Islet precursor cell (in vitro differentiated cells): ENCODE results near the gene SPAST.
"Not testable (repeated sequence)": the region's sequence is repeated elsewhere in the genome, so short reads cannot be mapped to it uniquely, and the experiment has no call there.

ENCODE experiments used
- DNase-seq: peaks from one replicate; pipeline ENCODE4 v3.0.0-alpha.2; 2018

Gene SPAST, protein sequence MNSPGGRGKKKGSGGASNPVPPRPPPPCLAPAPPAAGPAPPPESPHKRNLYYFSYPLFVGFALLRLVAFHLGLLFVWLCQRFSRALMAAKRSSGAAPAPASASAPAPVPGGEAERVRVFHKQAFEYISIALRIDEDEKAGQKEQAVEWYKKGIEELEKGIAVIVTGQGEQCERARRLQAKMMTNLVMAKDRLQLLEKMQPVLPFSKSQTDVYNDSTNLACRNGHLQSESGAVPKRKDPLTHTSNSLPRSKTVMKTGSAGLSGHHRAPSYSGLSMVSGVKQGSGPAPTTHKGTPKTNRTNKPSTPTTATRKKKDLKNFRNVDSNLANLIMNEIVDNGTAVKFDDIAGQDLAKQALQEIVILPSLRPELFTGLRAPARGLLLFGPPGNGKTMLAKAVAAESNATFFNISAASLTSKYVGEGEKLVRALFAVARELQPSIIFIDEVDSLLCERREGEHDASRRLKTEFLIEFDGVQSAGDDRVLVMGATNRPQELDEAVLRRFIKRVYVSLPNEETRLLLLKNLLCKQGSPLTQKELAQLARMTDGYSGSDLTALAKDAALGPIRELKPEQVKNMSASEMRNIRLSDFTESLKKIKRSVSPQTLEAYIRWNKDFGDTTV

DNA sequence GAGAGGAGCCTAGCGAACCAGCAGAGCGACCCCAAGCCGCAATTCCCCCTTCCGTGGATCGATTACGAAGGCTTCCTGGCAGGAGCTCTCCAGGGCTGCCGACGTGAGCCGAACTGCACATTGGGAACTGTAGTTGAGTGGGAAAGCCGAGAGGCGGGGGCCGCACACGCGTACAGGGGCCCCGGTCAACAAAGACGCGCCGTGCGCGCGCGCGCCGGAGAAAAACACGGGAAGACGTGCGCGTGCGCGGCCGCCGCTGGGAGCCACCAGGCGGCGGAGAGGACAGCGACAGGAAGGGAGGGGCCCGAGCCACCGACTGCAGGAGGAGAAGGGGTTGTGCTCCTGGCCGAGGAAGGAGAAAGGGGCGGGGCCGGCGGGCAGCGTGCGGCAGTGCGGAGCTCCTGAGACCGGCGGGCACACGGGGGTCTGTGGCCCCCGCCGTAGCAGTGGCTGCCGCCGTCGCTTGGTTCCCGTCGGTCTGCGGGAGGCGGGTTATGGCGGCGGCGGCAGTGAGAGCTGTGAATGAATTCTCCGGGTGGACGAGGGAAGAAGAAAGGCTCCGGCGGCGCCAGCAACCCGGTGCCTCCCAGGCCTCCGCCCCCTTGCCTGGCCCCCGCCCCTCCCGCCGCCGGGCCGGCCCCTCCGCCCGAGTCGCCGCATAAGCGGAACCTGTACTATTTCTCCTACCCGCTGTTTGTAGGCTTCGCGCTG lies at the start of gene SPAST:
Gene SPAST, plus strand, starts transcription at position 247 of the 711 bp plus-strand sequence. Its CDS starts 276 bp downstream, at position 523.
- peak; percentile 99 for DNase-seq

DNA sequence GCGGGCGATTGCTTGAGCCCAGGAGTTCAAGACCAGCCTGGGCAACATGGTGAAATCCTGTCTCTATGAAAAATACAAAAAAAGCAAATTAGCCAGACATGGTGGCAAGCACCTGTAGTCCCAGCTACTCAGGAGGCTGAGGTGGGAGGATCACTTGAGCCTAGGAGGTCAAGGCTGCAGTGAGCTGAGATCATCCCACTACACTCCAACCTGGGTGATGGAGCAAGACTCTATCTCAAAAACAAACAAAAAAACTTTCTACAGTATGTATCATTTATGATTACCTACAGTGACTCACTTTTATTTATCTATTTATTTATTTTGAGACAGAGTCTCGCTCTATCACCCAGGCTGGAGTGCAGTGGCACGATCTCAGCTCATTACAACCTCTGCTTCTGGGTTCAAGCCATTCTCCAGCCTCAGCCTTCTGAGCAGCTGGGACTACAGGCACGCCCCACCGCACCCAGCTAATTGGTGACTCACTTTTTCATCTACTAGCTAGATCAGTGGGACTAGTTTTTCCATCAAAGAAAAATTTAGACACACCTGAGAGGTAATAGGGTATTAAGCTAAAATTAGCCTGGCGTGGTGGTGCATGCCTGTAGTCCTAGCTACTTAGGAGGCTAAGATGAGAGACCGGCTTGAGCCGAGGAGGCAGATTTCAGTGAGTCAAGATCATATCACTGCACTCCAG lies 44.4 kb upstream of the SPAST start:
- DNase-seq, result not testable (repeated sequence)

DNA sequence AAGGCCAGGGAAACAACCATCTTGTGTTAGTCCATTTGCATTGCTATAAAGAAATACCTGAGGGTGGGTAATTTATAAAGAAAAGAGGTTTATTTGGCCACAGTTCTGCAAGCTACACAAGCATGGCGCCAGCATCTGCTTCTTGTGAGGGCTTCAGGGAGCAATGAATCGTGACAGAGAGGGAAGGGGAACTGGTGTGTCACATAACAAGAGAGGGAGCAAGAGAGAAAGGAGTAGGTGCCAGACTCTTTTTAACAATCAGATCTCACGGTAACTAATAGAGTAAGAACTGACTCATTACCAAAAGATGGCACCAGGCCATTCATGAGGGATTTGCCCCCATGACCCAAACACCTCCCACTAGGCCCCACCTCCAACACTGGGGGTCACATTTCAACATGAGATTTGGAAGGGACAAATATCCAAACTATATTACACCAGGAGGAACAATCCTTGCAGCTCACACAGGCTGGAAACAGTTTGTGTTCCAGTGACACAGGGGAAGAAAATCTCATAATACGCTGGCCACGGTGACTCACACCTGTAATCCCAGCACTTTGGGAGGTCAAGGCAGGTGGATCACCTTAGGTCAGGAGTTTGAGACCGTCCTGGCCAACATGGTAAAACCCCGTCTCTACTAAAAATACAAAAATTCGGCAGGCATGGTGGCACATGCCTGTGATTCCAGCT lies 29.0 kb upstream of the SPAST start:
- DNase-seq, result not testable (repeated sequence)

DNA sequence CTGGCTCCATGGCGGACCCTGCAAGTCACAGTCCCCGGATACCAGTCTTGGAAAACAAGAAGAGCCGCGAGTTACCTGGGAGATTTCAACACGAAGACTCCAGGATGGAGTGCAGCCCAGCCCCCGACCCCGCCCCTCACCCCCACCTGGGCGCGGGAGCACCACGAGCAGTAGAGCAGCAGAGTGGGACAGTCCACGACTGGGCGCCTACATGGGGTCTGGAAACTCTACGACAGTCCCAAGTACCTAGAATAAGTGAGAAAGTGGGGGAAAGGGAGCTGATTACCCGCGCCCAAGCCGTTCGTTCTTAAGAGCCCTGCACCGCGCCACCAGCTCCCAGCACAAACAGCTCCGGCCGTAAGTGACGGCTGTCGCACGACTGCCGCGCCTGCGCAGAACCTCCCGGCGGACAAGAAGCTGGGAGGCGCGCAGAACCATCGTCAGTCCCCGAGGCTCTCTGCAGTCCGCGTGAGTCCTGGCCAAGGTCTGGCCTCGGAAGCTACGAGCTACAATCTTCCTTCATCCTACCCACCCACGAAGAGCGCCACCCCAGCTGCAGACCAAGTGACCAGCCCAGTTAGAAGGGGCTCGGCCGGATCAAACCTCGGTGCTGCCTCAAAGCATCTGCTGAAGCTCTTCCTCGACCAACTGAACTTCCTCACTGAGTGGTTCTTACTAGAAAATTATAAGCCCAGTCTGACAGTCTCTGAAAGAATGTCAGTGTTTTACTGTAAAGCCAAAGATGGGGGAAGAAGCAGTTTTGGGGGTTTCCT lies 23.7 kb upstream of the SPAST start, which contains the start of gene DPY30:
Gene DPY30, minus strand, starts transcription at position 359 of the 773 bp plus-strand sequence. Its CDS starts 349 bp downstream, at position 10.
- peak; percentile 98 for DNase-seq

DNA sequence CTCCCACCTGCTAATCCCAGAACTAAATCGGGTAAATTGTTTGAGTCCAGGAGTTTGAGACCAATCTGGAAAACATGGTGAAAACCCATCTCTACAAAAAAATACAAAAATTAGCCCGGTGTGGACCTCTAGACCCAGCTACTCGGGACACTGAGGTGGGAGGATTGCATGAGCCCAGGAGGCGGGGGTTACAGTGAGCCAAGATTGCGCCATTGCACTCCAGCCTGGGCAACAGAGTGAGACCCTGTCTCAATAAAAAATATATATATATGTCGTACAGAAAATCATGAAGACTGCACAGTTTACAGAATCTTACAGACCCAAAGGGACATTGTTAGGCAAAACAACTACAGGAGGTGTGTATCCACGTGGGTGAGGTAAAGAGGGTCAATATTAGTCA lies 19.8 kb upstream of the SPAST start:
- no peak for DNase-seq

DNA sequence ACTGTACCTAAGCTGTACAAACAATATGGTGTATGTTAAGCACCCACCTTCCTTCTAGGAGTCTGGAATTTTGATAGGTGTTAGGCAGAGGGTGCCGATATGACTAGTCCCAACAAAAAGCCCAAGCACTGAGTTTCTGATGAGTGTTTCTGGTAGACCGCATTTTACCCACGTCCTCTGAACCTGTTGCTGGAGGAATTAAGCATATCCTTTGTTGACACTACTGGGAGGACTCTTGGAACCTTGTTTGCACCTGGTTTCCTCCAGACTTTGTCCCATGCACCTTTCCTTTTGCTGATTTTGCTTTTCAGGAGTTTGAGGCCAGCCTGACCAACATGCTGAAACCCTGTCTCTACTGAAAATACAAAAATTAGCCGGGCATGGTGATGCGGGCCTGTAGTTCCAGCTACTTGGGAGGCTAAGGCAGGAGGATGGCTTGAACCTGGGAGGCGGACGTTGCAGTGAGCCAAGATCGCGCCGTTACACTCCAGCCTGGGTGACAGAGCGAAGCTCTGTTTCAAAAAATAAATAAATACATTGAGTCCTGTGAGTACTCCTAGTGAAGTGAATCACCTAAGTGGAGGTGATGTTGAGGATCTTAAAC lies 11.4 kb upstream of the SPAST start:
- DNase-seq, result no peak

DNA sequence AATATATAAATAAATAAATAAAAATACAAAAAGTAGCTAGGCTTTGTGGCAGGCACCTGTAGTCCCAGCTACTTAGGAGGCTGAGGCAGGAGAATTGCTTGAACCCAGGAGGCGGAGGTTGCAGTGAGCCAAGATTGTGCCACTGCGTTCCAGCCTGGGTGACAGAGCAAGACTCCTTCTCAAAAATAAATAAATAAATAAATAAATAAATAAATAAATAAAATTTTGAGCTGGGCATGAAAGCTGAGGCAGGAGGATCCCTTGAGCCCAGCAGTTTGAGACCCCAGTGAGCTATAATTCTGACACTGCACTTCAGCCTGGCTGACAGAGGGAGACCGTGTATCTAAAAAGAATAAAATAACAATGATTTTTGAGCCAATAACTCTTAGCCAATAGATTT lies 8.8 kb upstream of the SPAST start:
- not testable (repeated sequence) for DNase-seq

DNA sequence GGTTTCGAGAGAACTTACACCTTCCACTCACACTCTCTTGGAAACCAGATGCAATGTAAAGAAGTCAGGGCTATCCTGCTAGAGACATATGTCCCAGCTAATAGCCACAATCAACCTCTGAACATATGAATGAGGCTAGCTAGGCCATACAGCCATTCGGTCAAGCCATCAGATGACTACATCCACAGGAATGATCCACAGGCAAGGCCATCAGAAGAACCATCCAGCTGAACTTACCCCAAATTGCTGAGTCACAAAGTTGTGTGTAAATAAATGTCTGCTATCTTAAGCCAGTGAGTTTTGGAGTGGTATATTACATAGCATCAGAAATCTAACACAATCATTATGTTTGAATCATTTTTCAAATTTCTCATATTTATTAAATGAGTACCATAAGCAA lies 5.2 kb upstream of the SPAST start:
- DNase-seq, result peak; percentile 56

DNA sequence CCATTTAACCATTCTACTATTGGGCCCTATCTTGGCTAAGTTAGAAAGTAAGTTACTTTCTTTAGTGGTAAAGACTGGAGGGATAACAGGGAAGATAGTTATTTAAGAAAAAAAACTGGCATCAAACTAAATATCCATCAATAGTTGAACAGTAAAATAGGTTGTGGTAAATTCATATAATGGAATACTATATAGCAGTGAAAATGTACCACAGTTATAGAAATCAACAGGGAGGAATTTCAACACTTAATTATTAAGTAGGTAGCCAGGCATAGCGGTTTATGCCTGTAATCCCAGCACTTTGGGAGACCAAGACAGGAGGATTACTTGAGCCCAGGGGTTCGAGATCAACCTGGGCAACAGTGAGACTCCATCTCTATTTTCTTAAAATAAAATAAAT lies 3.1 kb upstream of the SPAST start:
- DNase-seq, result no peak

DNA sequence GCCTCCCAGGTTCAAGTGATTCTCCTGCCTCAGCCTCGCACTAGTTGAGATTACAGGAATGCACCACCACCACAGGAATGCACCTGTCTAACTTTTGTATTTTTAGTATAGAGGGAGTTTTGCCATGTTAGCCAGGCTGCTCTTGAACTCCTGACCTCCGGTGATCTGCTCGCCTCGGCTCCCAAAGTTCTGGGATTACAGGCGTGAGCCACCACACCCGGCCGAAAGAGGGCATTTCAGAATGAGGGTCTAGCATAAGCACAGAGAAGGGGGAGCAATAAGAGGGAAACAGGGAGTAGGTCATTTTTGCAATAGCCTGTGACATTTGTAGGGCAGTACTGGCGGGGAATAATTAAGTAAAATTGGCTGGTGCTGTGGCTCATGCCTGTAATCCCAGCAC lies 1.9 kb upstream of the SPAST start:
- DNase-seq, result no peak

DNA sequence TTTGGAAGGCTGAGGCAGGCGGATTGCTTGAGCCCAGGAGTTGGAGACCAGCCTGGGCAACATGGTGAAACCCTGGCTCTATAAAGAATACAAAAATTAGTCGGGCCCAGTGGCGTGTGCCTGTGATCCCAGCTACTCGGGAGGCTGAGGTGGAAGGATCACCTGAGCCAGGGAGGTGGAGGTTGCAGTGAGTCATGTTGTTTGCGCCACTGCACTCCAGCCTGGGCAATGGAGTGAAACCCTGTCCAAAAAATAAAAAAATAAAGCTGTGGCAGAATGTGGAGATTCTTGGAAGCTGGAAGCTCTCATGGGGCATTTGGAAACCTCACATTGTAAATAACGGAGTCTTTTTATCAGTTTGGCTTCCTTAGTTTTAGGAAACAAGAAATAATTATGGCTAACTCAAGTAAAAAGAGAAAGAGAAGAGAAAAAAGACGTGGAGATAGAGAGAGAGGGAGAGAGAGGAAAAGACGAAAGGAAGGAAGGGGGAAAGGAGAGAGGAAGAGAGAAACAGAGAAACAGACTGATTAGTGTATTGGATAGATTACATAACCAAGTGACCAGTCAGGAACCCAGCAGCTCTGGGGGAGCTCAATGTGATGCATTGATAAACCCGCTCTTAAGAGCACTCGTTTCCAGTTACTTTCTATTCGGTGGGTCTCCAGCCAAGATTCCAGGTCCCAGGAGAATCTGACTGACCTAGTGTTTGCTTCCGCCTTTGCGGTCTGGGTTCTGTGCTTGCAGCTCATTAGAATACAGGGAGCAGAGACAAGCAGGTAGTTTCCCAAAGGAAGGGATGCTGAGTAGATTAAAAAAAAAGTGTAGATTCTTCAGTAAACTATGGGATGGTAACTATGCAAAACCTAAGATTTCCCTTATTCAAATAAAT lies 1.1 kb upstream of the SPAST start:
- peak; percentile 79 for DNase-seq

DNA sequence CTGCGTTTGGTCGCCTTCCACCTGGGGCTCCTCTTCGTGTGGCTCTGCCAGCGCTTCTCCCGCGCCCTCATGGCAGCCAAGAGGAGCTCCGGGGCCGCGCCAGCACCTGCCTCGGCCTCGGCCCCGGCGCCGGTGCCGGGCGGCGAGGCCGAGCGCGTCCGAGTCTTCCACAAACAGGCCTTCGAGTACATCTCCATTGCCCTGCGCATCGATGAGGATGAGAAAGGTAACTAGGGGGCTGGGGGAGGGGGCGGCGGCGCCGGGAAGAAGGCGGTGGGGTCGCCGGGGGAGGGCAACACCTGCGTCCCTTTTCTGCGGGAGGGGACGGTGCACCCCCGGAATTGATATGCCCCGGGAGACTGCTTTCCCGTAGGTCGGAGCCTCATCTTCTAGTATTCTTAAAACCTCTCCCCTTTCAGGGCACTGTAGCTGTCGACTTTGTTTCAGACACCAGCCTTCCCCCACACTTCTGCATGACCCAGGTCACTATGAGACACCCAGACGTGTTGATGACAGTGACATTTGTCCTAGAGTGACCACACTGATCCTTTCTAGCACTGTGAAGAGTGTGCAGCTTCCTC lies 755 bp downstream of the SPAST start:
- DNase-seq, result no peak

DNA sequence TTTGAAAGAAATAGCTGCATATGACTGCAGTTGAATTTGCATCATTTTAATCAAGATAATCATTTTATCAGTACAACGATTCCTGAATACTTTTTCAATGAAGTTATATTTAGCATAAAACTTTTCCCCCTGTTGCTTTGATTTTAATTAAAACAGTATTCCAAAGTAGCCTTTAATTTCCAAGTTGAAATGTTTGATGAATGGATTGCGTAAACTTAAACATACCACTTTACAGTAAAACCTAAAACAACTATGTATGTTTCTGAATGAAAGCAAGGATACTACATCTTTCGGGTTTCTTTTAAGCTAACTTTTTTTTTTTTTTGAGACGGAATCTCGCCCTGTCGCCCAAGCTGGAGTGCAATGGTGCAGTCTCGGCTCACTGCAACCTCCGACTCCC lies 1.4 kb downstream of the SPAST start:
- no peak for DNase-seq

DNA sequence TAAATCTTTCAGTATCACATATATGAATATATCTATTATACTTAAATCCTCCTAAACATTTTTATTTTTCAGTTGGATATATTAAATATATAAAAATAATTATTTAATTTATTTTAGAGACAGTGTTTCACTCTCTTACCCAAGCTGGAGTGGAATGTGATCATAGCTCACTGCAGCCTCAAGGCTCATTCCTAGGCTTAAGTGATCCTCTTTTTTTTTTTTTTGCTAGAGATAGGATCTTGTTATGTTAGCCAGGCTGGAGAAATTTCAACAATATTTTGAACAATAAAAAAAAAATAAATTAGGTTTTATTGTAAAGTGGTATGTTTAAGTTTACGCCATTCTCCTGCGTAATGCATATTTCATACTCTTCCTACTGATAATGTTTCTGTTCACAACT lies 4.2 kb downstream of the SPAST start:
- no peak for DNase-seq

DNA sequence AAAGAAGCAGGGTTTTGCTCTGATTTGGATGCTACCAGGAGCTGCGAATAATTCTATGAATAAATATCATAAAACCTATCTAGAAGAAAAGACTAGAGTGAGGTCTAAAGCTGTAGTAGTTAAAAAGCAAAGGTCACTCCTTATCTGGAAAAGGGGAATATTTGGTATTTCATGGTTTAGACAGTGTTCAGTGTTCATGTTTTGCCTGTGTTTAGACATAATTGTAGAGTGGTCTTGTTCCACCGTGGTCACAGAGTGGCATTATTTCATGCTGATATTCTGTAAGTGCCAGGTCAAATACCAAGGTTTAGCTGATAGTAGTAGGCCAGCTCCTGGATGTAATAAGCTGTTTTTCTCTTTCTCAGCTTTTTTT lies 10.8 kb downstream of the SPAST start:
- DNase-seq, result no peak

DNA sequence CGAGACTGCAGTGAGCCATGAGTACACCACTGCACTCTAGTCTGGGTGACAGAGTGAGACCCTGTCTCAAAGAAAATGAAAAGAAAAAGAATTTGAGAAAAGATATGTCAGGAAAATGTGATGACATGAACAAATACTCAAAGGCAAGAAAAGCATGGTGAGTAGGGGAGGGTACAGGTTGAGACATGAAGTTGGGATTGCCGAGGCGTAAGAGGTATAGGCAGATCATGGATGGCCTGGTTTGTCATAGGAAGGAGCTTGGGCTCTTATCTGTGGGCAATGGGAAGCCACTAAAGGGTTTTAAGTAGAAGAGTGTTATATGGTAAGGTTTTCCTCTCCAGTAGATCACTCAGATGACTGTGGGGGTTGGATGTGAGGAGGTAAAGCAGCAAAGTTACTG lies 32.3 kb downstream of the SPAST start:
- DNase-seq, result no peak

DNA sequence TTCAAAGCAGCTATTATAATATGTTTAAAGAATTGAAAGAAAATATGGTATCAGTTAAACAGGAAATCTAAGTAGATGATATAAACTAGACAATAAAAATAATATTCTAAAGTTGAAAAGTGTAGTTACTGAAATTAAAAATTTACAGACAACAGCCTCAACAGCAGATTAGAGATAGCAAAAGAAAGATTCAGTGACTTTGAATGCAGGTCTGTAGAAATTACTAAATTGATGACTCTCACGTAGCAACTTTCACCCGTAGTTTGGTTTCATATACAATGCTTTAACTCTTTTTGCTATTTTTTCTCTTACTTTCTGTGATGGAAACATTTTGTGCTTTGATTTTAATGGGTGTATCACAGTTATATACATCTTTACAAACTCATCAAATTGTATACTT lies 44.8 kb downstream of the SPAST start:
- DNase-seq, result no peak

DNA sequence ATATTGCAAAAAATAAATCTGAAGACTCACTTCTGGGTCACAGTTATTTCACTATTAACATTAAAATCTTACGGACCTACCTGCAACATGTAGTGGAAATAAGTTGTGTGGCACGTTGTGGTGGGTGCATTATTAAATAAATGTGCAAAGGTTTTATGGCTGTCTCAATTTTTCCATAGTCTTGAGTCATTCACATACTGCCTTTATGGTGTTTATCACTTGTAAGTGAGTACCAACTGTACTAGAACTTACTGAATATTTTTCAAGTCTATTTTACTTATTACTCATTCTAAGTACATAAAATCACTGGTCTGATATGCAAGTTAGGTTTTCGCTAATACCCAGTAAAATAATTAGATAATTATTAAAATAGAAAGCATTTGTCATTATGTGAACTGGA lies 54.7 kb downstream of the SPAST start:
- no peak for DNase-seq

DNA sequence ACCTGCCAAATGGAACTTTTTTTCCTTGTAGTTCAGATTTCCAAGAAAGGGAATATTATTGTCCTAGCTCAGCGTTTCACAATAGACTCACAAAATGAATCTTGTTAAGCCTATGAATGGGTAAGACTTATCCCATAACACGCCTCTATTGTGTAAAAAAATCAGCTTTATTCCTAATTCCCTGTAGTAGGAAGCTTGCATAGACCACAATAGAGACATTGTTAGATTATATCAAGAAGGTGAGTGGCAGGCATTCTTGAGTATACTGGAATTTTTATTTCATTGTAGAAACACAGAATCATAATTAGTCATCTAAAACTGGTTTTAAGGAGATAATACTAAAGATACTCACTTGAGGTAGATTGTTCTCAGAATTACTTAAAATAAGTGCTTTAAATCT lies 55.8 kb downstream of the SPAST start:
- DNase-seq, result no peak

DNA sequence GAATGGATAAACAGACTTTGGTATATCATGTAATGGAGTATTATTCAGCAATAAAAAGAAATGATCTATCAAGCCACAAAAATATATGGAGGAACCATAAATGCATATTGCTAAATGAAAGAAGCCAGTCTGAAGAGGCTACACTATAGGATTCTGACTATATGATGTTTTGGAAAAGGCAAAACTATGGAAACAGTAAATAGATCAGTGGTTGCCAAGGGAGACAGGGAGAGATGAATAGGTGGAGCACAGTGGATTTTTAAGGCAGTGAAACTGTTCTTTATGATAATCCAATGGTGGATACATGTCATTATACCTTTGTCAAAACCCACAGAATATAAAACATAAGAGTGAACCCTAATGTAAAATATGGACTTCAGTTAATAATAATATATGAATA lies 61.3 kb downstream of the SPAST start:
- no peak for DNase-seq
